HEK293 (cell line): ENCODE data around the gene TLR8.

ENCODE experiments used
- CTCF ChIA-PET: fragments of 350-600 bp; formaldehyde crosslinking; extraction: SDS; loops from one replicate; lab custom pipeline; 2021; ENCODE audit warnings: antibody characterized with exemption; lab: Yijun Ruan, JAX
- POLR2A ChIA-PET: fragments of 300-600 bp; formaldehyde crosslinking; extraction: SDS; loops from one replicate; lab custom pipeline; 2020; ENCODE audit warnings: antibody characterized with exemption, inconsistent platforms; lab: Yijun Ruan, JAX
- H3K27ac ChIP-seq: fragments of 200-500 bp; sonication (Bioruptor generic); 2 replicates; pipeline ENCODE4 v1.5.1; 2014; ENCODE audit warnings: low read depth, low read length, control low read depth, inconsistent platforms; ENCODE audit errors: extremely low read depth
- H3K36me3 ChIP-seq, 2 experiments: fragments of 200-500 bp in 1 of 2; sonication (Bioruptor generic) in 1 of 2; 1 replicate in 1 of 2; 2 replicates in 1 of 2; pipeline ENCODE4 v1.5.1; 2014 to 2017; ENCODE audit warnings: inconsistent platforms in 2 of 2, low read length in 2 of 2; ENCODE audit not compliant: control insufficient read depth in 2 of 2, insufficient read depth in 1 of 2
- H3K4me1 ChIP-seq: fragments of 200-500 bp; sonication (Bioruptor generic); 2 replicates; pipeline ENCODE4 v1.5.1; 2014; ENCODE audit warnings: mild to moderate bottlenecking, low read length, inconsistent platforms; ENCODE audit not compliant: control insufficient read depth, insufficient read depth
- H3K4me3 ChIP-seq: 2 replicates; pipeline ENCODE4 v1.5.1; 2011; ENCODE audit warnings: low read depth, mild to moderate bottlenecking, control low read depth, low read length, moderate library complexity
- H3K9me3 ChIP-seq: fragments of 200-500 bp; sonication (Bioruptor generic); 2 replicates; pipeline ENCODE4 v1.5.1; 2014; ENCODE audit warnings: low read depth, low read length, inconsistent platforms; ENCODE audit not compliant: control insufficient read depth, insufficient read depth
- BCL11A ChIP-seq: fragments of 450-650 bp; formaldehyde crosslinking; IDR thresholded peaks from 2 replicates; pipeline ENCODE4 v1.5.1; 2016; ENCODE audit warnings: low read depth, missing biosample characterization, missing genetic modification characterization
- FEZF1 ChIP-seq: fragments of 450-650 bp; formaldehyde crosslinking; IDR thresholded peaks from 2 replicates; pipeline ENCODE4 v1.5.1; 2016; ENCODE audit warnings: missing biosample characterization, missing genetic modification characterization
- GFI1B ChIP-seq: fragments of 450-650 bp; formaldehyde crosslinking; IDR thresholded peaks from 2 replicates; pipeline ENCODE4 v1.5.1; 2016; ENCODE audit warnings: missing biosample characterization, missing genetic modification characterization
- GLIS2 ChIP-seq: fragments of 450-650 bp; formaldehyde crosslinking; IDR thresholded peaks from 2 replicates; pipeline ENCODE4 v1.5.1; 2016; ENCODE audit warnings: missing biosample characterization, missing genetic modification characterization
- HOXC10 ChIP-seq: sonication (generic); formaldehyde crosslinking; IDR thresholded peaks from 2 replicates; pipeline ENCODE4 v1.8.1; 2023; ENCODE audit warnings: mild to moderate bottlenecking, missing genetic modification reagents
- KLF1 ChIP-seq: fragments of 450-650 bp; formaldehyde crosslinking; IDR thresholded peaks from 2 replicates; pipeline ENCODE4 v1.5.1; 2016; ENCODE audit warnings: missing biosample characterization, missing genetic modification characterization
- PATZ1 ChIP-seq: fragments of 450-650 bp; formaldehyde crosslinking; IDR thresholded peaks from 2 replicates; pipeline ENCODE4 v1.5.1; 2016; ENCODE audit warnings: missing biosample characterization, missing genetic modification characterization
- PRDM6 ChIP-seq: fragments of 450-650 bp; formaldehyde crosslinking; IDR thresholded peaks from 2 replicates; pipeline ENCODE4 v1.5.1; 2017; ENCODE audit warnings: missing biosample characterization, missing genetic modification characterization
- SP3 ChIP-seq: fragments of 450-650 bp; formaldehyde crosslinking; IDR thresholded peaks from 2 replicates; pipeline ENCODE4 v1.5.1; 2016; ENCODE audit warnings: missing biosample characterization, missing genetic modification characterization
- ZBTB44 ChIP-seq: fragments of 450-650 bp; IDR thresholded peaks from 2 replicates; pipeline ENCODE4 v1.5.1; 2018; ENCODE audit warnings: missing biosample characterization, mild to moderate bottlenecking, missing genetic modification characterization
- ZBTB48 ChIP-seq: fragments of 450-650 bp; formaldehyde crosslinking; IDR thresholded peaks from 2 replicates; pipeline ENCODE4 v1.5.1; 2016; ENCODE audit warnings: missing biosample characterization, missing genetic modification characterization
- ZEB2 ChIP-seq: fragments of 450-650 bp; formaldehyde crosslinking; IDR thresholded peaks from 2 replicates; pipeline ENCODE4 v1.5.1; 2016; ENCODE audit warnings: missing biosample characterization, missing genetic modification characterization
- ZFHX2 ChIP-seq: fragments of 450-650 bp; formaldehyde crosslinking; conservative IDR thresholded peaks from 2 replicates; pipeline ENCODE4 v1.5.1; 2016; ENCODE audit warnings: missing biosample characterization, missing genetic modification characterization
- ZFP69B ChIP-seq: fragments of 450-650 bp; formaldehyde crosslinking; IDR thresholded peaks from 2 replicates; pipeline ENCODE4 v1.5.1; 2016; ENCODE audit warnings: missing biosample characterization, missing genetic modification characterization
- ZNF10 ChIP-seq: fragments of 450-650 bp; formaldehyde crosslinking; IDR thresholded peaks from 2 replicates; pipeline ENCODE4 v1.5.1; 2017; ENCODE audit warnings: missing biosample characterization, missing genetic modification characterization
- ZNF121 ChIP-seq: fragments of 450-650 bp; formaldehyde crosslinking; IDR thresholded peaks from 2 replicates; pipeline ENCODE4 v1.5.1; 2016; ENCODE audit warnings: missing biosample characterization, missing genetic modification characterization
- ZNF133 ChIP-seq: fragments of 450-650 bp; formaldehyde crosslinking; IDR thresholded peaks from 2 replicates; pipeline ENCODE4 v1.5.1; 2016; ENCODE audit warnings: missing biosample characterization, missing genetic modification characterization
- ZNF18 ChIP-seq: fragments of 450-650 bp; formaldehyde crosslinking; IDR thresholded peaks from 2 replicates; pipeline ENCODE4 v1.5.1; 2016; ENCODE audit warnings: missing biosample characterization, missing genetic modification characterization
- ZNF2 ChIP-seq: fragments of 450-650 bp; formaldehyde crosslinking; IDR thresholded peaks from 2 replicates; pipeline ENCODE4 v1.5.1; 2016; ENCODE audit warnings: missing biosample characterization, missing genetic modification characterization
- ZNF26 ChIP-seq: fragments of 450-650 bp; formaldehyde crosslinking; IDR thresholded peaks from 2 replicates; pipeline ENCODE4 v1.5.1; 2016; ENCODE audit warnings: missing biosample characterization, missing genetic modification characterization
- ZNF341 ChIP-seq: fragments of 450-650 bp; formaldehyde crosslinking; IDR thresholded peaks from 2 replicates; pipeline ENCODE4; 2016; ENCODE audit warnings: low read depth, missing biosample characterization, missing genetic modification characterization
- ZNF350 ChIP-seq: fragments of 450-650 bp; formaldehyde crosslinking; IDR thresholded peaks from 2 replicates; pipeline ENCODE4 v1.5.0; 2017; ENCODE audit warnings: missing biosample characterization, mild to moderate bottlenecking, missing genetic modification characterization
- ZNF48 ChIP-seq: fragments of 450-650 bp; formaldehyde crosslinking; IDR thresholded peaks from 2 replicates; pipeline ENCODE4 v1.5.1; 2016; ENCODE audit warnings: missing biosample characterization, missing genetic modification characterization
- ZNF513 ChIP-seq: fragments of 450-650 bp; IDR thresholded peaks from 2 replicates; pipeline ENCODE4 v1.5.1; 2018; ENCODE audit warnings: missing biosample characterization, missing genetic modification characterization
- ZNF514 ChIP-seq: fragments of 450-650 bp; formaldehyde crosslinking; IDR thresholded peaks from 2 replicates; pipeline ENCODE4 v1.5.1; 2016; ENCODE audit warnings: missing biosample characterization, missing genetic modification characterization
- ZNF580 ChIP-seq: fragments of 450-650 bp; formaldehyde crosslinking; IDR thresholded peaks from 2 replicates; pipeline ENCODE4 v1.5.1; 2016; ENCODE audit warnings: missing biosample characterization, missing genetic modification characterization
- ZNF701 ChIP-seq: fragments of 450-650 bp; formaldehyde crosslinking; IDR thresholded peaks from 2 replicates; pipeline ENCODE4 v1.5.1; 2016; ENCODE audit warnings: missing biosample characterization, missing genetic modification characterization
- ZNF785 ChIP-seq: fragments of 450-650 bp; formaldehyde crosslinking; IDR thresholded peaks from 2 replicates; pipeline ENCODE4 v1.5.1; 2016; ENCODE audit warnings: missing biosample characterization, missing genetic modification characterization

TLR8 gene

GRCh38 chrX:12946838-12947544, 40.6 kb downstream of the TLR8 start:
- POLR2A ChIA-PET = interaction anchor here (0.5 to 1.8 kb wide), 16 partner anchors 10 to 1098 kb away, joined by 3 to 12 read pairs (median 5); partner anchors contain the start of gene TMSB4X
- Histone ChIP-seq H3K36me3 (no peaks in the 10 kb centered on the region), H3K4me1 (peaks cover 17% of the 10 kb centered on the region), H3K9me3 (no peaks in the 10 kb centered on the region), H3K27ac (peak overlapping the region; percentile 90), H3K4me3 (no peak overlapping the region)
- CTCF ChIA-PET = interaction anchor here (0.5 to 3.4 kb wide), 122 partner anchors 9 to 1146 kb away, joined by 3 to 84 read pairs (median 4); partner anchors contain the start of gene TLR8
- TF ChIP-seq BCL11A (tag by site-specific recombination) (no peak), ZNF10 (tag by site-specific recombination) (no peak), ZBTB44 (tag by site-specific recombination) (no peak), ZFP69B (tag by site-specific recombination) (no peak), HOXC10 (CRISPR knock-in tag) (no peak), PATZ1 (no peak), GLIS2 (tag by site-specific recombination) (no peak), ZNF514 (tag by site-specific recombination) (no peak), GFI1B (tag by site-specific recombination) (no peak), ZNF2 (tag by site-specific recombination) (no peak), ZNF701 (no peak), KLF1 (no peak), ZFHX2 (tag by site-specific recombination) (peak; percentile 28; the same call in 1 of the 2 replicates), ZNF580 (tag by site-specific recombination) (no peak), ZNF350 (tag by site-specific recombination) (no peak), ZBTB48 (no peak), ZEB2 (tag by site-specific recombination) (no peak), ZNF785 (no peak), ZNF26 (tag by site-specific recombination) (no peak), ZNF18 (tag by site-specific recombination) (no peak), ZNF48 (tag by site-specific recombination) (no peak), ZNF341 (no peak), ZNF133 (no peak), FEZF1 (tag by site-specific recombination) (peak; percentile 69), PRDM6 (tag by site-specific recombination) (no peak), ZNF121 (tag by site-specific recombination) (no peak), ZNF513 (tag by site-specific recombination) (no peak), SP3 (tag by site-specific recombination) (no peak)
